Loucy (cell line): Measurements from ENCODE around the gene GLT8D1.
"Not testable (repeated sequence)": the region's sequence is repeated elsewhere in the genome, so short reads cannot be mapped to it uniquely, and the experiment has no call there.

Source experiments
- CTCF ChIP-seq: fragments of 200-600 bp; sonication (generic); conservative IDR thresholded peaks from 2 replicates; pipeline ENCODE4 v1.5.1; 2014; ENCODE audit warnings: mild to moderate bottlenecking, antibody characterized with exemption, low read length
- EZH2phosphoT487 ChIP-seq: fragments of 200-600 bp; IDR thresholded peaks from 2 replicates; pipeline ENCODE4 v1.6.1; 2018; ENCODE audit warnings: antibody characterized with exemption, mild to moderate bottlenecking, moderate library complexity, borderline replicate concordance

GRCh38 chr3:52728753-52729152 is 23.2 kb upstream of the GLT8D1 start:
- TF ChIP-seq CTCF, EZH2phosphoT487: not testable (repeated sequence)
